HepG2 (cell line): ENCODE measurements around the gene NAGA. TPM values are rescaled to one million over a fixed set of nuclear protein-coding genes. Genes with fewer than 3 reads are reported as not detected.

ENCODE experiments used
- DNMT1 ChIP-seq: sonication (generic); formaldehyde crosslinking; IDR thresholded peaks from 2 replicates; pipeline ENCODE4 v1.5.1; 2020; ENCODE audit warnings: mild to moderate bottlenecking, missing genetic modification reagents
- ELK4 ChIP-seq: sonication (generic); formaldehyde crosslinking; IDR thresholded peaks from 2 replicates; pipeline ENCODE4 v1.9.0; 2021; ENCODE audit warnings: missing genetic modification reagents, borderline replicate concordance
- GLMP ChIP-seq: sonication (generic); formaldehyde crosslinking; IDR thresholded peaks from 2 replicates; pipeline ENCODE4 v1.9.0; 2021; ENCODE audit warnings: missing genetic modification reagents, mild to moderate bottlenecking, borderline replicate concordance
- KLF13 ChIP-seq: sonication (generic); formaldehyde crosslinking; IDR thresholded peaks from 2 replicates; pipeline ENCODE4 v1.4.0; 2020; ENCODE audit warnings: mild to moderate bottlenecking, missing genetic modification reagents
- MAFF ChIP-seq: IDR thresholded peaks from 2 replicates; pipeline ENCODE4 v1.6.1; 2011; ENCODE audit warnings: low read depth, low read length, improper control_type of control experiment
- PTBP1 ChIP-seq: fragments of 200-400 bp; formaldehyde crosslinking; IDR thresholded peaks from 2 replicates; pipeline ENCODE4 v1.6.1; 2018; ENCODE audit warnings: low read length, low read depth; ENCODE audit not compliant: poor library complexity, severe bottlenecking
- SNAI1 ChIP-seq: sonication (generic); formaldehyde crosslinking; IDR thresholded peaks from 2 replicates; pipeline ENCODE4 v1.5.0; 2020; ENCODE audit warnings: mild to moderate bottlenecking, missing genetic modification reagents, borderline replicate concordance
- TSC22D2 ChIP-seq: sonication (generic); formaldehyde crosslinking; IDR thresholded peaks from 2 replicates; pipeline ENCODE4 v1.5.1; 2020; ENCODE audit warnings: missing genetic modification reagents, mild to moderate bottlenecking, borderline replicate concordance
- ZNF354B ChIP-seq: sonication (generic); formaldehyde crosslinking; IDR thresholded peaks from 2 replicates; pipeline ENCODE4 v1.8.0; 2022; ENCODE audit warnings: mild to moderate bottlenecking, missing genetic modification reagents
- ZNF646 ChIP-seq: sonication (generic); formaldehyde crosslinking; IDR thresholded peaks from 2 replicates; pipeline ENCODE4 v1.9.0; 2021; ENCODE audit warnings: mild to moderate bottlenecking, missing genetic modification reagents
- ZNF687 ChIP-seq: sonication (generic); formaldehyde crosslinking; IDR thresholded peaks from 2 replicates; pipeline ENCODE4 v1.5.1; 2020; ENCODE audit warnings: mild to moderate bottlenecking, missing genetic modification reagents, moderate library complexity
- polyA plus RNA-seq, 8 experiments: library from polyadenylated mRNA; depleted of rRNA in 3 of 8; stranded (reverse) in 7 of 8; unstranded in 1 of 8; fragments of >200 nt; fragmentation: Illumina TruSeq in 4 of 8; extraction: Trizol in 4 of 8; gene quantifications; 2 replicates each; pipeline versions ENCODE4 v1.2.1 to v1.2.3, GENCODE V29; 2011 to 2016; ENCODE audit warnings: low read depth in 4 of 8, missing spikeins in 1 of 8, mixed read lengths in 1 of 8; ENCODE audit not compliant: insufficient read depth in 1 of 8
- total RNA-seq, 5 experiments: library from RNA; depleted of rRNA; stranded (reverse); fragments of >200 nt; fragmentation: Illumina TruSeq; extraction: Trizol; gene quantifications; 2 replicates each; pipeline ENCODE4 v1.2.3, GENCODE V29; 2016; ENCODE audit warnings: low read depth in 1 of 5

Gene NAGA
- total and polyA plus RNA-seq, 2 of the 13 experiments (the other 11 are each of a cell fraction or from before 2014, with no cell fraction given): 15.1 to 23.4 TPM

DNA sequence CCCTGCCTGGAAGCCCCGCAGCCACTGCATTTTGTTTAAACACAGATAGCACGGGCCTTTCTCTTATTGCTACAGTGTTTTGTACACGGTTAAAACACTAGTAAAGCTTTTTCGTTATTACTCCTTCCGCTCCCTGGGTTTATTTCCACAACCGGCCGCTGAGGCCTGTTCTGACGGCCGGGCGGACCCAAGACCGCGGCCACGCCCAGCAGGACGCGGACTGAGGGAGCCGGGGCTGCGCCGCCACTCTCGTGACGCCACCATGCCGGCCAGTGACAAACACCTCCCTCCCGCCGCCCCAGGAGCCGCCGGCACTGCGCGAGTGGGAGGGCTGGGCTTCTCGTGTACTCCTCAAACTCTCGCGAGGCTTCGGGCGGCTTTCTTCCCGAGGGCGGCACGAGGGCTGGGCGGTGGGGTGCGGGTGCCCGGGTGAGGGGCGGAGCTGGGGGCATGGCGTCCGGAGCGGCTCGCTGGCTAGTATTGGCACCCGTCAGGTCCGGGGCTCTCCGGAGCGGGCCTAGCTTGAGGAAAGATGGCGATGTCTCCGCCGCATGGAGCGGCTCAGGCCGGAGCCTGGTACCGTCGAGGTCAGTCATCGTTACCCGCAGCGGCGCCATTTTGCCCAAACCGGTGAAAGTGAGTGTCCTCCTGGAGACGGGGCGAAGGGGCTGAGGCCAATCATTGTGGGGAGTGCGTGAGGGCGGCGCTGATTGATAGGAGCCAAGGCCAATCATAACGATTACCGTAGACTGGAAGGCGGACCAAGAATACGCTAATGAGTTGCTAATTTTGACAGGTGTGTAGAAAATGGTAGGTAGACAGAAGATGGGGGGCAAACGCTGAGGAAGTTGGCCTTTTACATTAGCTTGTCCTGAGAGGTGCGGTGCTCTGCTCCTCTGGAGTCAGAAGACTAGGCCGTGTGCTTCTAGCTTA is 9.0 kb upstream of the NAGA start, which contains the start of gene SMDT1 (continued):
- TF ChIP-seq PTBP1 (no peak), ZNF646 (no peak), KLF13 (CRISPR knock-in tag) (0 out of 2 replicates have a peak, but pooled peaks have one; percentile 64), MAFF (0 out of 2 replicates have a peak, but pooled peaks have one; percentile 13), ZNF354B (CRISPR knock-in tag) (no peak), DNMT1 (CRISPR knock-in tag) (0 out of 2 replicates have a peak, but pooled peaks have one; percentile 66), GLMP (CRISPR knock-in tag) (no peak), ZNF687 (CRISPR knock-in tag) (peak; percentile 99), TSC22D2 (peak; percentile 40; the same call in 1 of the 2 replicates), SNAI1 (CRISPR knock-in tag) (no peak), ELK4 (CRISPR knock-in tag) (no peak)
